Measurements from ENCODE around the gene EYS.
"Not testable (repeated sequence)": the region's sequence is repeated elsewhere in the genome, so short reads cannot be mapped to it uniquely, and the experiment has no call there.

Gene EYS

GRCh38 chr6:63839485-63839884 lies 1867.5 kb downstream of the EYS start:
- DNase-seq: peak in 1 of 3 donors; percentile 27
- ChIA-PET CTCF (no interaction called here), POLR2A (no interaction called here)
- Histone ChIP-seq H3K27ac (ENCODE audit: insufficient read depth in 1 of 2, low read depth in 1 of 2, low read length in 2 of 2, poor library complexity in 1 of 2, severe bottlenecking in 2 of 2) (no peak overlapping the region), H3K4me3 (ENCODE audit: control insufficient read depth in 1 of 7, extremely low read depth in 1 of 7, insufficient read depth in 4 of 7, low read depth in 2 of 7, low read length in 6 of 7) (no peak overlapping the region), H3K36me3 (ENCODE audit: control insufficient read depth in 4 of 4, insufficient read depth in 4 of 4, low read length in 3 of 4) (no peaks in the 10 kb centered on the region), H3K27me3 (replicated peaks in 2 of 5; ENCODE audit: control insufficient read depth in 4 of 5, insufficient read depth in 5 of 5, low read length in 4 of 5) (no peaks in the 10 kb centered on the region), H3K4me1 (ENCODE audit: control extremely low read depth in 1 of 4, control insufficient read depth in 4 of 4, insufficient read depth in 4 of 4, low read length in 3 of 4) (no peaks in the 10 kb centered on the region), H3K9me3 (ENCODE audit: control extremely low read depth in 1 of 5, control insufficient read depth in 4 of 5, insufficient read depth in 2 of 5, low read depth in 1 of 5, low read length in 4 of 5) (no peaks in the 10 kb centered on the region)
- WGBS (ENCODE audit: insufficient coverage): 63% methylated on average over 1 of the region's 2 CpGs

- CTCF ChIA-PET; H3K27me3 ChIP-seq (replicated peaks in 2 of 5; ENCODE audit: control insufficient read depth in 4 of 5, insufficient read depth in 5 of 5, low read length in 4 of 5): not testable (repeated sequence)
- 78% methylated on average over 1 of the region's 1 CpG for WGBS (ENCODE audit: insufficient coverage)
Measured at GRCh38 chr6:63828678-63829077, 1878.3 kb downstream of the EYS start.

GRCh38 chr6:63824722-63825121 lies 1882.3 kb downstream of the EYS start:
- H3K27ac ChIP-seq (ENCODE audit: insufficient read depth in 1 of 2, low read depth in 1 of 2, low read length in 2 of 2, poor library complexity in 1 of 2, severe bottlenecking in 2 of 2): no peak overlapping the region
- H3K36me3 ChIP-seq (ENCODE audit: control insufficient read depth in 4 of 4, insufficient read depth in 4 of 4, low read length in 3 of 4): no peaks in the 10 kb centered on the region
- ChIA-PET CTCF (interaction anchor here (1.2 to 2.2 kb wide), 2 partner anchors 9 to 18 kb away, joined by 3 to 7 read pairs; no protein-coding TSS in a partner anchor), POLR2A (no interaction called here)
- no peak for DNase-seq
- WGBS (ENCODE audit: insufficient coverage): 98% methylated on average over 4 of the region's 6 CpGs
- H3K4me3 ChIP-seq (ENCODE audit: control insufficient read depth in 1 of 7, extremely low read depth in 1 of 7, insufficient read depth in 4 of 7, low read depth in 2 of 7, low read length in 6 of 7): no peak overlapping the region
- no peaks in the 10 kb centered on the region for H3K4me1 ChIP-seq (ENCODE audit: control extremely low read depth in 1 of 4, control insufficient read depth in 4 of 4, insufficient read depth in 4 of 4, low read length in 3 of 4)
- no peaks in the 10 kb centered on the region for H3K27me3 ChIP-seq (replicated peaks in 2 of 5; ENCODE audit: control insufficient read depth in 4 of 5, insufficient read depth in 5 of 5, low read length in 4 of 5)
- H3K9me3 ChIP-seq (ENCODE audit: control extremely low read depth in 1 of 5, control insufficient read depth in 4 of 5, insufficient read depth in 2 of 5, low read depth in 1 of 5, low read length in 4 of 5): peaks cover 0 to 5% (median 0%) of the 10 kb centered on the region in 5 experiments

More at GRCh38 chr6:63828678-63829077, 1878.3 kb downstream of the EYS start:
- H3K4me3 ChIP-seq (ENCODE audit: control insufficient read depth in 1 of 7, extremely low read depth in 1 of 7, insufficient read depth in 4 of 7, low read depth in 2 of 7, low read length in 6 of 7); H3K27ac ChIP-seq (ENCODE audit: insufficient read depth in 1 of 2, low read depth in 1 of 2, low read length in 2 of 2, poor library complexity in 1 of 2, severe bottlenecking in 2 of 2); H3K36me3 ChIP-seq (ENCODE audit: control insufficient read depth in 4 of 4, insufficient read depth in 4 of 4, low read length in 3 of 4); POLR2A ChIA-PET; H3K9me3 ChIP-seq (ENCODE audit: control extremely low read depth in 1 of 5, control insufficient read depth in 4 of 5, insufficient read depth in 2 of 5, low read depth in 1 of 5, low read length in 4 of 5); DNase-seq; H3K4me1 ChIP-seq (ENCODE audit: control extremely low read depth in 1 of 4, control insufficient read depth in 4 of 4, insufficient read depth in 4 of 4, low read length in 3 of 4): not testable (repeated sequence)

- H3K4me1 ChIP-seq (ENCODE audit: control extremely low read depth in 1 of 4, control insufficient read depth in 4 of 4, insufficient read depth in 4 of 4, low read length in 3 of 4): no peaks in the 10 kb centered on the region
- no peaks in the 10 kb centered on the region for H3K27me3 ChIP-seq (replicated peaks in 2 of 5; ENCODE audit: control insufficient read depth in 4 of 5, insufficient read depth in 5 of 5, low read length in 4 of 5)
- H3K27ac ChIP-seq (ENCODE audit: insufficient read depth in 1 of 2, low read depth in 1 of 2, low read length in 2 of 2, poor library complexity in 1 of 2, severe bottlenecking in 2 of 2): no peak overlapping the region
- POLR2A ChIA-PET: no interaction called here
- WGBS (ENCODE audit: insufficient coverage): 89% methylated on average over 1 of the region's 1 CpG
- DNase-seq: no peak
- H3K36me3 ChIP-seq (ENCODE audit: control insufficient read depth in 4 of 4, insufficient read depth in 4 of 4, low read length in 3 of 4): no peaks in the 10 kb centered on the region
- H3K9me3 ChIP-seq (ENCODE audit: control extremely low read depth in 1 of 5, control insufficient read depth in 4 of 5, insufficient read depth in 2 of 5, low read depth in 1 of 5, low read length in 4 of 5): peaks cover 0 to 2% (median 0%) of the 10 kb centered on the region in 5 experiments
- CTCF ChIA-PET: interaction anchor here (1.2 kb wide), 1 partner anchor 19 kb away, joined by 3 read pairs; no protein-coding TSS in a partner anchor
- H3K4me3 ChIP-seq (ENCODE audit: control insufficient read depth in 1 of 7, extremely low read depth in 1 of 7, insufficient read depth in 4 of 7, low read depth in 2 of 7, low read length in 6 of 7): no peak overlapping the region
Measured at GRCh38 chr6:63821442-63821841, 1885.6 kb downstream of the EYS start.

- H3K36me3 ChIP-seq (ENCODE audit: control insufficient read depth in 4 of 4, insufficient read depth in 4 of 4, low read length in 3 of 4): no peaks in the 10 kb centered on the region
- 83% methylated on average over 1 of the region's 1 CpG for WGBS (ENCODE audit: insufficient coverage)
- H3K9me3 ChIP-seq (ENCODE audit: control extremely low read depth in 1 of 5, control insufficient read depth in 4 of 5, insufficient read depth in 2 of 5, low read depth in 1 of 5, low read length in 4 of 5): no peaks in the 10 kb centered on the region
- H3K4me3 ChIP-seq (ENCODE audit: control insufficient read depth in 1 of 7, extremely low read depth in 1 of 7, insufficient read depth in 4 of 7, low read depth in 2 of 7, low read length in 6 of 7): no peak overlapping the region
- H3K27me3 ChIP-seq (replicated peaks in 2 of 5; ENCODE audit: control insufficient read depth in 4 of 5, insufficient read depth in 5 of 5, low read length in 4 of 5): no peaks in the 10 kb centered on the region
- no peak for DNase-seq
- CTCF ChIA-PET: no interaction called here
- no peak overlapping the region for H3K27ac ChIP-seq (ENCODE audit: insufficient read depth in 1 of 2, low read depth in 1 of 2, low read length in 2 of 2, poor library complexity in 1 of 2, severe bottlenecking in 2 of 2)
- POLR2A ChIA-PET: no interaction called here
- no peaks in the 10 kb centered on the region for H3K4me1 ChIP-seq (ENCODE audit: control extremely low read depth in 1 of 4, control insufficient read depth in 4 of 4, insufficient read depth in 4 of 4, low read length in 3 of 4)
Measured at GRCh38 chr6:63819831-63820230, 1887.2 kb downstream of the EYS start.

- DNase-seq: no peak
- 100% methylated on average over 1 of the region's 4 CpGs for WGBS (ENCODE audit: insufficient coverage)
- CTCF ChIA-PET: interaction anchor here (0.7 to 1.2 kb wide), 4 partner anchors 10 to 23 kb away, joined by 3 to 4 read pairs (median 3); no protein-coding TSS in a partner anchor
Measured at GRCh38 chr6:63817492-63818050, 1889.5 kb downstream of the EYS start.

GRCh38 chr6:63816982-63817436 lies 1890.0 kb downstream of the EYS start:
- no peak overlapping the region for H3K4me3 ChIP-seq (ENCODE audit: control insufficient read depth in 1 of 7, extremely low read depth in 1 of 7, insufficient read depth in 4 of 7, low read depth in 2 of 7, low read length in 6 of 7)
- H3K27me3 ChIP-seq (replicated peaks in 2 of 5; ENCODE audit: control insufficient read depth in 4 of 5, insufficient read depth in 5 of 5, low read length in 4 of 5): no peaks in the 10 kb centered on the region
- ChIA-PET POLR2A (no interaction called here), CTCF (interaction anchor here (0.7 to 1.2 kb wide), 3 partner anchors 10 to 24 kb away, joined by 3 to 4 read pairs (median 3); no protein-coding TSS in a partner anchor)
- WGBS (ENCODE audit: insufficient coverage): 100% methylated on average over 1 of the region's 1 CpG
- H3K27ac ChIP-seq (ENCODE audit: insufficient read depth in 1 of 2, low read depth in 1 of 2, low read length in 2 of 2, poor library complexity in 1 of 2, severe bottlenecking in 2 of 2): no peak overlapping the region
- no peaks in the 10 kb centered on the region for H3K9me3 ChIP-seq (ENCODE audit: control extremely low read depth in 1 of 5, control insufficient read depth in 4 of 5, insufficient read depth in 2 of 5, low read depth in 1 of 5, low read length in 4 of 5)
- H3K36me3 ChIP-seq (ENCODE audit: control insufficient read depth in 4 of 4, insufficient read depth in 4 of 4, low read length in 3 of 4): no peaks in the 10 kb centered on the region
- DNase-seq: no peak
- no peaks in the 10 kb centered on the region for H3K4me1 ChIP-seq (ENCODE audit: control extremely low read depth in 1 of 4, control insufficient read depth in 4 of 4, insufficient read depth in 4 of 4, low read length in 3 of 4)

More at GRCh38 chr6:63817492-63818050, 1889.5 kb downstream of the EYS start:
- Histone ChIP-seq H3K9me3 (ENCODE audit: control extremely low read depth in 1 of 5, control insufficient read depth in 4 of 5, insufficient read depth in 2 of 5, low read depth in 1 of 5, low read length in 4 of 5) (no peaks in the 10 kb centered on the region), H3K36me3 (ENCODE audit: control insufficient read depth in 4 of 4, insufficient read depth in 4 of 4, low read length in 3 of 4) (no peaks in the 10 kb centered on the region), H3K27me3 (replicated peaks in 2 of 5; ENCODE audit: control insufficient read depth in 4 of 5, insufficient read depth in 5 of 5, low read length in 4 of 5) (no peaks in the 10 kb centered on the region), H3K27ac (ENCODE audit: insufficient read depth in 1 of 2, low read depth in 1 of 2, low read length in 2 of 2, poor library complexity in 1 of 2, severe bottlenecking in 2 of 2) (no peak overlapping the region), H3K4me3 (ENCODE audit: control insufficient read depth in 1 of 7, extremely low read depth in 1 of 7, insufficient read depth in 4 of 7, low read depth in 2 of 7, low read length in 6 of 7) (no peak overlapping the region), H3K4me1 (ENCODE audit: control extremely low read depth in 1 of 4, control insufficient read depth in 4 of 4, insufficient read depth in 4 of 4, low read length in 3 of 4) (no peaks in the 10 kb centered on the region)
- POLR2A ChIA-PET: no interaction called here
